HL-60 (cell line): Measurements from ENCODE around the gene TM4SF18.

Experiments used
- CTCF ChIP-seq: IDR thresholded peaks from one replicate; pipeline ENCODE4 v1.5.1; 2011; ENCODE audit warnings: low read length, control low read depth, inconsistent platforms; ENCODE audit not compliant: insufficient read depth
- GABPA ChIP-seq: IDR thresholded peaks from 2 replicates; pipeline ENCODE4 v1.6.1; 2012; ENCODE audit warnings: low read depth
- POLR2AphosphoS5 ChIP-seq: IDR thresholded peaks from 2 replicates; pipeline ENCODE4 v1.6.1; 2012; ENCODE audit warnings: low read depth
- REST ChIP-seq: IDR thresholded peaks from 2 replicates; pipeline ENCODE4 v1.6.1; 2012; ENCODE audit warnings: low read depth; ENCODE audit not compliant: insufficient replicate concordance

DNA sequence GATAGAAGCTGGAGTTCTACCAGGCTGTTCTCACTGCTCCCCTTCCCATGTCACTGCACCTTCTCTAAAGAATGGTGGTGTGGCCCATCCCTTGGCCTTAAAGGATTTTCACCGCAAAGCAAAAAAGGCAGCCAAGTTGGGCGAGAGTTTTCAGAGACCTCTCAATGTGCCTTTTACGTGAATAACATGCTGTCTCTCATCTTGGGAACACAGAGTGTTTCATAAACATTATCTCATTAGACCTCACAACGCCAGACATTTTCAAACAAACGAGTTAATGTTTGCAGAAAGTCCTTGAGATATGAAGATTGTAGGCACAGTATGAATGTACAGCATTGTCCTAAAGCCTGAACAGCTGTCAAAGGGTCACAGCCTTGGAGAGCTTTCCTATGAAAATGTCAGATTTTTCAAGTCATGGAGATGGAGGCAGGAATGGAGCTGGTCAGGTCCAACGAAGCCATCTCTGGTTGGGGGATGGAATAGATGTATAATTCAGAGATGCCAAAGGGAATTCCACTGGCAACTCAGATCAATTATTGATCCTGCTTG, 22.7 kb upstream of the TM4SF18 start:
- no peak for TF ChIP-seq CTCF
- no peak for TF ChIP-seq REST
- TF ChIP-seq POLR2AphosphoS5: no peak
- no peak for TF ChIP-seq GABPA
